Lung (tissue), 12 donors: ENCODE measurements around the gene EIF2S2. TPM values are rescaled to one million over a fixed set of nuclear protein-coding genes. Genes with fewer than 3 reads are reported as not detected.

Experiments
- ATAC-seq: fragments of 200-7000 bp; cut with Tn5 transposase; one replicate; pipeline ENCODE4 v1.9.1; 2020; ENCODE audit warnings: moderate number of reproducible peaks; ENCODE audit not compliant: insufficient read depth, low FRiP score
- DNase-seq, 3 donors: peaks; one replicate each; pipeline ENCODE4 v3.0.0-alpha.2; 2013 to 2017
- H3K27ac ChIP-seq, 2 donors: one replicate each; pipeline ENCODE4 v1.5.1; 2013; ENCODE audit warnings: mild to moderate bottlenecking in 2 of 2, moderate library complexity in 2 of 2, control low read depth in 1 of 2, inconsistent platforms in 1 of 2, low read depth in 1 of 2, low read length in 1 of 2
- H3K27me3 ChIP-seq, 3 donors: one replicate each; pipeline ENCODE4 v1.5.1; 2013; ENCODE audit warnings: low read length in 2 of 3; ENCODE audit not compliant: control insufficient read depth in 3 of 3, insufficient read depth in 3 of 3
- H3K36me3 ChIP-seq, 4 donors: one replicate each; pipeline ENCODE4 v1.5.1; 2013; ENCODE audit warnings: low read length in 4 of 4, mild to moderate bottlenecking in 1 of 4, moderate library complexity in 1 of 4; ENCODE audit not compliant: control insufficient read depth in 4 of 4, insufficient read depth in 4 of 4
- H3K4me1 ChIP-seq, 5 donors: one replicate each; pipeline ENCODE4 v1.5.1; 2013; ENCODE audit warnings: low read length in 5 of 5, mild to moderate bottlenecking in 2 of 5, moderate library complexity in 1 of 5; ENCODE audit not compliant: control insufficient read depth in 5 of 5, insufficient read depth in 5 of 5
- H3K4me3 ChIP-seq: one replicate; pipeline ENCODE4 v1.5.1; 2013; ENCODE audit warnings: mild to moderate bottlenecking, control low read depth, moderate library complexity
- H3K9ac ChIP-seq, 2 donors: one replicate each; pipeline ENCODE4 v1.5.1; 2013; ENCODE audit warnings: low read length in 2 of 2, control low read depth in 1 of 2; ENCODE audit not compliant: insufficient read depth in 1 of 2
- H3K9me3 ChIP-seq, 4 donors: one replicate each; pipeline ENCODE4 v1.5.1; 2013; ENCODE audit warnings: low read length in 3 of 4, mild to moderate bottlenecking in 1 of 4, moderate library complexity in 1 of 4; ENCODE audit not compliant: control insufficient read depth in 4 of 4, insufficient read depth in 3 of 4
- WGBS, 2 donors: extraction: QIAGEN DNeasy Blood & Tissue Kit; methylation state at CpG; one replicate each; pipeline ENCODE4 v1.1.7; 2013; 5-methylcytosine and 5-hydroxymethylcytosine counted together
- polyA plus RNA-seq, 2 donors: library from polyadenylated mRNA; stranded (reverse); fragments of 200-250 nt; gene quantifications; one replicate each; pipeline ENCODE4 v1.2.1, GENCODE V29; 2013
- total RNA-seq, 2 donors: library from RNA; depleted of rRNA in 1 of 2; stranded (reverse); fragments of >200 nt in 1 of 2; gene quantifications; one replicate each; pipeline ENCODE4 v1.2.1, GENCODE V29; 2014 to 2021
- TF ChIP-seq, protein P1 (sequence below): IDR thresholded peaks from 2 replicates; pipeline ENCODE4 v1.5.1; 2012; ENCODE audit warnings: mild to moderate bottlenecking; ENCODE audit errors: control extremely low read depth, extremely low read depth
- donor health status: control.
- donor health status: control.
- donor health status: Bipolar disorder and iron deficiency.
- donor health status: healthy.
- donor health status: DM: yes; HTN: yes; CAD: no.

The EIF2S2 gene
- total and polyA plus RNA-seq, 4 donors, result 37.5 to 69.7 (median 52.1) TPM

DNA sequence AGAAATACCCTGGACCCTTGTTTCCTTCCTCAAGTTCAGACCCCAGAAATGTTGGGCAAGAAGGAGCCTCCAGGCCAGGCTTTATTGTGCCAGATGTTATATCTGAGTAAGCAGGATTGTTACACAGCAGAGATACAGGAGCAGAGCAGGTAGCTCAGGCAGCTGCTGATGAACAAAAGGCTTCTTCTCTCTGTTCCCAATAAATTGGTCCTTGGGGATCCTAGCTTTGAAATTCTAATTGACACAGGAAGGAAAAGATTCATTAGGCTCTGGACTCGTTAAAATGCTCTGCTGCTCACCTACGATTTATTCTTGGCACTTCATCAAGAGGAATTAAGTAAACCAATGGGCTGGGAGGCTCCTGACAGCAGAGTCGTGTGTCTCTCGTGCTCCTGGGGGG lies 64.1 kb downstream of the EIF2S2 start:
- H3K4me3 ChIP-seq, result no peak overlapping the region
- H3K36me3 ChIP-seq, result peaks cover 0 to 5% (median 0%) of the 10 kb centered on the region in 4 donors
- no peaks in the 10 kb centered on the region for H3K27me3 ChIP-seq
- ATAC-seq, result no peak
- TF ChIP-seq, protein P1, sequence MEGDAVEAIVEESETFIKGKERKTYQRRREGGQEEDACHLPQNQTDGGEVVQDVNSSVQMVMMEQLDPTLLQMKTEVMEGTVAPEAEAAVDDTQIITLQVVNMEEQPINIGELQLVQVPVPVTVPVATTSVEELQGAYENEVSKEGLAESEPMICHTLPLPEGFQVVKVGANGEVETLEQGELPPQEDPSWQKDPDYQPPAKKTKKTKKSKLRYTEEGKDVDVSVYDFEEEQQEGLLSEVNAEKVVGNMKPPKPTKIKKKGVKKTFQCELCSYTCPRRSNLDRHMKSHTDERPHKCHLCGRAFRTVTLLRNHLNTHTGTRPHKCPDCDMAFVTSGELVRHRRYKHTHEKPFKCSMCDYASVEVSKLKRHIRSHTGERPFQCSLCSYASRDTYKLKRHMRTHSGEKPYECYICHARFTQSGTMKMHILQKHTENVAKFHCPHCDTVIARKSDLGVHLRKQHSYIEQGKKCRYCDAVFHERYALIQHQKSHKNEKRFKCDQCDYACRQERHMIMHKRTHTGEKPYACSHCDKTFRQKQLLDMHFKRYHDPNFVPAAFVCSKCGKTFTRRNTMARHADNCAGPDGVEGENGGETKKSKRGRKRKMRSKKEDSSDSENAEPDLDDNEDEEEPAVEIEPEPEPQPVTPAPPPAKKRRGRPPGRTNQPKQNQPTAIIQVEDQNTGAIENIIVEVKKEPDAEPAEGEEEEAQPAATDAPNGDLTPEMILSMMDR, result no peak
- H3K9ac ChIP-seq, result no peak overlapping the region
- no peak overlapping the region for H3K27ac ChIP-seq
- peaks cover 21 to 50% (median 37%) of the 10 kb centered on the region in 5 donors for H3K4me1 ChIP-seq
- H3K9me3 ChIP-seq, result no peaks in the 10 kb centered on the region
- DNase-seq, result no peak
- WGBS, 2 donors, result 60 to 61% methylated on average over 4 of the region's 4 CpGs

DNA sequence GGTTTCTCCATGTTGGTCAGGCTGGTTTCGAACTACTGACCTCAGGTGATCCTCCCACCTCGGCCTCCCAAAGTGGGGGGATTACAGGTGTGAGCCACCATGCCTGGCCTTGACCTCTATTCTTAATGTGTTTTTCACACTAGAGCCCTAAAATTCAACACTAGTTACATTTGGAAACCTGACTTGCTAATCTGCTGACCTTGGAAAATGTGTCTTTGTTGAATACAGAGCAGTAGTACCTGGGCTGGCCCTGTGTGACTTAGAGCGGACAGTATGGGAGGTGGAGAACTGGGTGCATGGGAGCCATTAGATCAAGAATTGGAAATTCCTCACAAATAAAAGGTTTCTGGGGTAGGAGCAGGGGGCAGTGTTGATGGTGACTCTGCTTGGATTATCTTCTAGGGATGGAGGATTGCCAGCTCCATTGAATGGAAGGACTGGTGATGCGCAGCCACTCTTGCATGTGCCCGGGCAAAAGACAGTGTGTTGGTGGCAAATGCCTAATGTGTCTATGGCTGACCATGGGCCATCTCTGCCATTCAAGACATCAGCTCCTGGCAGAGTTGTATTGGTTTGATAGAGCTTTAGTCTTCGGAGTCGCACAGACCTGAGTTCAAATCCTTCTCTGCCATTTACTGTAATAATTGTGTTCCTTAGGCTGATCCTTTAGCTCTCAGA lies 64.9 kb downstream of the EIF2S2 start:
- Histone ChIP-seq H3K27ac (no peak overlapping the region), H3K9ac (no peak overlapping the region), H3K9me3 (no peaks in the 10 kb centered on the region), H3K4me3 (no peak overlapping the region), H3K36me3 (peaks cover 0 to 5% (median 0%) of the 10 kb centered on the region in 4 donors), H3K27me3 (no peaks in the 10 kb centered on the region), H3K4me1 (peaks cover 21 to 51% (median 40%) of the 10 kb centered on the region in 5 donors)
- DNase-seq (no peak), ATAC-seq (no peak)
- TF ChIP-seq, protein P1, result no peak
- WGBS, 2 donors, result 98 to 99% methylated on average over 7 of the region's 7 CpGs

DNA sequence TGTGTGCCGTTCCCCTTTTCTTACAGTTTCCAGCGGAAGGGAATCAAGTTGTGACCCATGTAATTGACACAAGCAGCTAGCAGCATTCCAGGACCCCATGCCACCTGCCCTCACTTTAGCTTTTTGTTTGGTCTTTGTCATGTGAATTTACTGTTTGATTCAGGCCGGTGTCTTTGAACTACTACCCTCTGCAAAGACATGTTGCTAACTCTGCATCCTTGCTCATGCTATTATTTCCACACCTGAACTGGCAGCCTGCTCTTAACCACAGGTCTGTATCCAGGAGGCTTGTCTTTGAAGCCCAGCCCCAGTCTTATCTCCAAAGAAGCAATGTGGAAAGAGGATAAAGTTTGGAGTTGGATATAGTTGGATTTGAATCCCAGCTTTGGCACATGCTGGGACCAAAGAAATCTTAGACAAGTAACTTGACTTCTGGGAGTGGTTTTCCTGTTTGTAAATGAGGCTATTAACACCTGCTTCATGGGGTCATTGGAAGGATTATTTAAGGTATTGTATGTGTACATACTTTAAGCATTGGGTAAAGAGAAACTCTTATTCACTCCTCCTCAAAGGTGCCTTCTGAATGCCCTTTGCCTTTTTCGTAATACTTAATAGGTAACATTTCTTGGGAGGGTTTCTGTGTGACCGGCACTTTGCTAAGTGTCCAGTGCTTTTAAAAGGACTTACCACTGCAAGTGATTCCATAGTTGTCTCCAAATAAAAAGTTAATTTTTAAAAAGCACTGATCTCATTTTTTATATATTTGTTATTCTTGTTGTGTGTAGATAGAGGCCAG lies 65.9 kb downstream of the EIF2S2 start:
- no peaks in the 10 kb centered on the region for H3K9me3 ChIP-seq
- no peaks in the 10 kb centered on the region for H3K27me3 ChIP-seq
- TF ChIP-seq, protein P1, result no peak
- H3K27ac ChIP-seq, result peak overlapping the region in 1 of 2 donors; percentile 28
- no peak for ATAC-seq
- H3K9ac ChIP-seq, result no peak overlapping the region
- WGBS, 2 donors, result 81% methylated on average over 5 of the region's 5 CpGs
- no peak for DNase-seq
- H3K36me3 ChIP-seq, result peaks cover 0 to 5% (median 0%) of the 10 kb centered on the region in 4 donors
- H3K4me3 ChIP-seq, result no peak overlapping the region
- H3K4me1 ChIP-seq, result peaks cover 21 to 52% (median 43%) of the 10 kb centered on the region in 5 donors
